ENCODE results near the gene PTPRN2.
"Not testable (repeated sequence)": the region's sequence is repeated elsewhere in the genome, so short reads cannot be mapped to it uniquely, and the experiment has no call there.

The PTPRN2 gene

DNA sequence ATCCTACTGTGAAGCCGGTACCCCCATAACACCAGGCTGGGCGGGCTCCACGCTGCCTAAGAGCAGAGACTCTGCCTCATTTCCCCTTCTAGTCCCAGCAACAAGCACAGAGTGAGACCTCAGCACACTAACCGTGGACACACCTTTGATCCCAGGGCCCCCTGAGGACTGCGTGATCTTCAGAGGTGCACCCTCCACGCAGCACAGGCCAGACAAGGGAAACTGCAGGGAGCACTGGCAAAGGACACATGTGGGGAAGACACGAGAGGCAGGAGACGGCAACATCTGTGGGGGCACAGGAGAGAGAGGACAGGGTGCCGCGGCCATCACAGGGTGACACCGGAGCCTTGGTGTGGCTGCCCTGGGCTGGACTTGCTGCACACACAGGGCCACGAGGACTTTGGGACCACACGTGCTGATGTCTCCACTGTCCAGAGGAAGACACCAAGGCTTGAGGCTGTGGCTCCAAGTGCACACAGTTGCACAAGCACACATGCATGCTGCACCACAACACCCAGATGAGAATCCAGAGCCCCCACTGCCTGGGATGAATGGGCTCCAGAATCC lies 128.8 kb downstream of the PTPRN2 start:
- DNase-seq = no peak

DNA sequence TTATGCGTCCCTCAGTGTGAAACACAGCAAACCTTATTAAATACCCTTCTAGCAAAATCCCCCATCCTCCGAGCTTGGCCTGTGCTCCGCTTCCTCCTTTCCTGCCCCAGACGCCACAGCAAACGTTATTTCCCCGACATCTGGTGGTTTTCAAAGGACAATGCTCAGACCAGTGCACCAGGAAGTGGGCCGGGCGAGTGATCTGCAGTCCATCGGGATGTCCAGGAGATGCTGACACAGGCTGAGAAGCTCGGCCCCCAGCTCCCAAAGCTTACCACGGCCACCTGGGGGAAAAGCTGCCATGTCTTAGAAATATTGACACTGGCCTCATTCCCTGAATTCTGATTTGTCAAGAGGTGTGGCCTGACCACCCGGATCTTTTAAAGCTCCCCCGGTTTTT lies 129.5 kb downstream of the PTPRN2 start:
- no peak for DNase-seq

DNA sequence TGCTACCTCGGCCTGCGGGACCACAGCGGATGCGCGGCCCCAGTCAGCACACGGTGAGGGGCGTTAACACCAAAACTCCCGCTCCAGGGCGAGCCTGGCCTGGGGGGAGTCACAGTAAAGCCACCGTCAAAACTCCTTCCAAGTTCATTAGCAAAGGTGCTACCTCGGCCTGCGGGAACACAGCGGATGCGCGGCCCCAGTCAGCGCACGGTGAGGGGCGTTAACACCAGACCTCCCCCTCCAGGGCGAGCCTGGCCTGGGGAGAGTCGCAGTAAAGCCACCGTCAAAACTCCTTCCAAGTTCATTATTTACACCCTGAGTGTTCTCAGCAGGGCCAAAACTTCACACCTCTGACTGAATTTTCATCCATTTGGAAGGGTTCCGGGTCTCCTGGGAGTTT lies 130.0 kb downstream of the PTPRN2 start:
- DNase-seq = not testable (repeated sequence)

DNA sequence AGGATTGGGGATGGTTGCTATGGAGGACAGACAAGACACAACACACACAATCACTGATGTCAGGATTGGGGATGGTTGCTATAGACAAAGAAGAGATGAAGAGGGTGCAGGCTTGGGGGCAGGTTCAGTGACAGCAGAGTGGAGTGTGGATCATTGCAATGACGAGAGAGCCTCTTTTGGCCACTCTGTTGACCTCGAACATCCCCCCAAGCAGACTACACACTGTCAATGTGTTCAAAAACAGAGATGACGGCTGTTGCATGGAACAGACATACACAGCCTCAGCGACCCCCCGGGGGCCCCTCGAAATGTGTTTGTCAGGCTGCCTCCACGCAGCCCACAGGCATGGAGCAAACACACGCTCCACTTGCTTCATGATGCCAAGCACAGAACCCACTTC lies 133.0 kb downstream of the PTPRN2 start:
- no peak for DNase-seq

DNA sequence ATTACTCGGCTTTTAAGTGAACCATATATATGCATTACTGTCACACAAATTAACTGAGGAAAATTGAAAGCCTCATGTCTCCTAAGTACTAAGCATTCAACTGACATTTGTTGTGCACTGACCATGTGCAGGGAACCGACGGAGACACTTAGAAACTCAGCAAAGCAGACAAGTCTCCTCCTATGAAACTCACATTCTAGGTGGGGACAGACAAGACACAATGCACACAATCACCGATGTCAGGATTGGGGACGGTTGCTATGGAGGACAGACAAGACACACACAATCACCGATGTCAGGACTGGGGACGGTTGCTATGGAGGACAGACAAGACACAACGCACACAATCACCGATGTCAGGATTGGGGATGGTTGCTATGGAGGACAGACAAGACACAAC lies 134.0 kb downstream of the PTPRN2 start:
- no peak for DNase-seq

DNA sequence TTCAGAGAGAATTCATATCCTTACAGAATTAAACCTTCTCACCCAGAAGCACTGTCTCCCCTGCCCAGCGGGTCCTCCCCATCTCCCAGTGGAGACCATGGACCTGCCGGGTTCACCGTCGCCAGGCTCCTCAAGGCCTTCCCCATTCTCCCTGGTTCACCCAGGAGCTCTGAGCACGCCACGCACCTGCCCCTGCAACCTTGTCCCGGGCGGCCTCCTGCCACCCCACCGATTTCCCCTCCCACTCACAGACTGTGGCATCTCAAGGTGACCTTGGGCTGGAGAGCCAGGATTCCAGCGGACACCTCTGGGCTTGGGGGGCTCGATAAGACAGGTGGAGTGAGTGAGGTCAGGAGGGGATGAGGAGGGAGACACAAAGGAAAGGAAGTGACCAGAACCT lies 135.3 kb downstream of the PTPRN2 start:
- no peak for DNase-seq

DNA sequence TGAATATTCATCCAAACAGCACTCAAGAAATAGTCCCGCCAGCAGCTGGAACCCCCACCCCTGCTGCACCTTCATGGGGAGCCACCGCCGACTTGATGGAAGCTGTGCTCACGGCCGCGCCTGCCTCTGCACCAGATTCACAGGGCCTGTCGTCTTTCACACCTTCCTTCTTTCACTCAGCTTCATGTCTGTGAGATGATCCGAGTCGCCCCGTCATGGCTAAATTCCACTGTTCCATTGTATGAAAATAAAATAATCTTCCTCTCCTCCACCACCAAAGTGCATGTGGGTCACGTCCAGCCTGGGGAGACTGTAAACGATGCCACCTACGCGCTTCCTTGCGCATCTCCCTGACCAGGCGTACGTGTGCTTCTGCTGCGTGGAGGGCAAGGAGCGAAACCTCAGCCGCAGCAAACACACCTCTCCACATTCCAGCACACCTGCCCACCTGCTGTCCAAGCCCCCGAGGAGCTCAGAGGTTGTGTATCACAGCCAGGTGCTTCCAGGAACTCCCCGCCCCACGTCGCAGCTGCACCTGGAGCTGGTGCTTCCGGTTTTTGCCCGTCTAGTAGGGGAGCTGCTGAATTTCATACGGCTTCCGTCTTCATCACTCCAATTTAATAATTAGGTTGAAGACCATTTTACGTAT lies 137.0 kb downstream of the PTPRN2 start:
- DNase-seq = no peak

DNA sequence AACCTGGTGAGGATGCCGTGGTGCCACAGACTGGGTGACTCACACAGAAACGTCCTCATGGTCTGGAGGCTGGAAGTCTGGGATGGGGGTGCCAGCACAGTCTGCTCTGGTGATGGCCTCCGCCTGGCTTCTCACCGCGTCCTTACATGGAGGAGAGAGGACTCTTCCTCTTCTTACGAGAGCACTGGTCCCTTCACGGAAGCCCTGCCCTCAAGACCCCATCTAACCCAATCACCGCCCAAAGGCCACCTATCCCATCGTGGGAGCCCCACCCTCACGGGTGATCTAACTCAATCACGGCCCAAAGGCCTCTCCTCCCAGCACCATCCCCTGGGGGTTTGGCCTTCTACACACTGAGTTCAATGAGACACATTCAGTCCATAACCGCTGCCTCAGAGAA lies 137.7 kb downstream of the PTPRN2 start:
- no peak for DNase-seq

DNA sequence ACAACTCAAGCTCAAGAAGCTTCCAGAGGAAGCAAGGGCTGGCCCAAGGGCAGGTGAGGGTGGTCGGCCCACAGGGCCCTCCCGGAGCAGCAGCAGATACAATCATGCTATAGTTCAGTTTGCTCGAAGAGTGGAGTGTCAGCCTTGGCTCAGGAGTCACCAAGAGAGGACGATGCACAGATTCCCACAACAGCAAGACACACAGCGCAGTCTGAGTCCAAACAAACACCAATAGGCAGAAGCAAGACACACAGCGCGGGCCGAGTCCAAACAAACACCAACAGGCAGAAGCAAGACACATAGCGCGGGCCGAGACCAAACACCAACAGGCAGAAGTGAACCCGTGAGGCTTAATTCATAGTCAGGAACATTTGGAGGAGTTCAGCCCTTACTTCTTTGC lies 138.4 kb downstream of the PTPRN2 start:
- DNase-seq = no peak

DNA sequence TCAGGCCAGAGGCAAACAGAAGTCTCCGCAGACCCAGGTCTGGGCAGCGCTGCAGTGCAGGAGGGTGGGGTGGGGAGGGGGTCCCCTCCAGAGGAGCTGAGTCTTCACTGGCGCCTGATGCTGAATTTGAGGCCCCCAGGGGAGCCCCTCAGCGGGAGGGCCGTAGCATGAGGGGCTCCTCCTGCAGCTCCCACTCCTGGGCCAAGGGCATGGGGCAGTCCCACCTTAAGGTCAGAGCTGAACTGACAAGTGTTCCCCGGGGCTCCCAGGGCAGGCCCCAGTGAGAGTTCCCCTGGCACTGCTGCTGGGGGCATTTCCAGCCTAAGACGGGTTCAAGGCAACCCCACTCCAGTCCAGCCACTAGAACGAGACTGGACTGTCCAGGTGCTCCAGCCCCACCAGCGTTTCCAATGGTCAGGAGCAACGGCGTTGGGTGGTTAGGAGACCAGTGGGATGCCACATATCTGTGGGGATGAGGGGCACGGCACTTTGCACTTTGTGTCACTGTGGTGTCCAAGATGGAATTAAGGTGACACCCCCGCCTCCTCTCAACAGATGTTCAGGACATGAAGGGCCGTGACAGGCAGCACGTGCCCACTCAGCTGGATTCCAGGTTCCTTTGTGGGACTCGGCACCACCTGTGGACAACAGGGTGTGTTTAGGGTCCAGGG lies 139.1 kb downstream of the PTPRN2 start:
- no peak for DNase-seq

DNA sequence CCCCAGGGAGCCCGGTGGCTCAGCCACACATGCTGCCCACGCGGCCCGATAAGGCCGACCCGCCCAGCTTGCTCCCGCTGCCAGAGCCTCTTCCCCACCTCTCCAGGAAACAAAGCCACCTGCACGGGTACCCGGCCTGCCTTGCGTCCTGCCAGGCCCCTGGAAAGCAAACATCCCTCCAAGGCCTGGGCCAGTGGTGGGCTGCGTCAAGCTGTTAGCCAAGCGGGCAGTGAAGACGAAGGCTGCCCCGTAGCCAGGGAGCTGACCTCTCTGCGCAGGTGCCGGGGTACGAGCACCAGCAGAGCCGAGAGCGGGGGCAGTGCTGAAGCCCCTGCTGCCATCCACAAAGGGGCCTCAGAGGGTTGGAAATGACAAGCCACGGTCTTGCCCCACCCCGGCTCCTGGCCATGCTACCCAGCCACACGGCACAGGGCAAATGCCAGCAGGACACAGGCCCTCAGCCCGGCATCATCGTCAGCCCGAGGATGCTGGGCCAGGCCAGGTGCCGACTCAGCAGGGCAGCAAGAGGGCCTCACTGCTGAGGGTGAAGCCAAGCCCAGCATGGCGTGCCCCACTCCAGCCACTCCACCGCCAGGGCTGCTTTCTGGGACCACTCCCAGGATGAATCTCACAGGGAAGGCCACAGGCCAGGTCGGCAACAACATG lies 140.0 kb downstream of the PTPRN2 start:
- no peak for DNase-seq

DNA sequence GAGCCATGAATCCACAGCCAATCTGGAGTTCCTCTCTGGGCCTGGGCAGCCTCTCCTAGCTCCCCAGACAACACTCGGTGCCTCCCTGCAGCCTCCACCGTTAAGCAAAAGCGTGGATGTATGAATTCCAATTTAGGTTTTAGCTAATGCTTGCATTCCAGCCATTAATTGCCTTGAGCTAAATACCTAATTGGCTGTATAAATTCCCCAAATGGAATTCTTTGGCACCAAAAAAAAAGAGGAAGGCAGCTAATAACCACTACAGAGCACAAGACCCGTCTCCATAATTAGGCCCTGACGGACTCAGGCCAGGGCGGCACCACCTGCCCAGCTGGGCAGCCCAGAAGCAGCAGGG lies 140.5 kb downstream of the PTPRN2 start:
- DNase-seq = no peak

DNA sequence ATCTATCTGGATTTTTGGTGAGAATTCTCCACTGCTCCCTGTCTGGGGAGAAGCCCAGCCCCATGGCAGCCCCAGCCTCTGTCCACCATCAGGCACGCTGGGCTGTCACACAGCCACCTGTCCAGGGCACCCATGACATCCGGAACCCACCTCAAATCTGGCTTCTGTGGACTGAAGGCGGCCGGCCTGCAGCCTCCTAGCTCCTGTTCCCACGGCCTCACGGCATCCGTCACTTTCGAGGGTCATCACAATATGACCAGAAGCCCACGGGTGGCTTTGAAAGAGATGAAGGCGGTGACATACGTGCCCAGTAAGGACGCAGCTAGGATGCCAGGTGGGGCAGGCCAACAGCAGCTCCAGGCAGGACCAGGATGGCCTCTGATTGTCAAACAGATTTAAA lies 140.9 kb downstream of the PTPRN2 start:
- DNase-seq = no peak

DNA sequence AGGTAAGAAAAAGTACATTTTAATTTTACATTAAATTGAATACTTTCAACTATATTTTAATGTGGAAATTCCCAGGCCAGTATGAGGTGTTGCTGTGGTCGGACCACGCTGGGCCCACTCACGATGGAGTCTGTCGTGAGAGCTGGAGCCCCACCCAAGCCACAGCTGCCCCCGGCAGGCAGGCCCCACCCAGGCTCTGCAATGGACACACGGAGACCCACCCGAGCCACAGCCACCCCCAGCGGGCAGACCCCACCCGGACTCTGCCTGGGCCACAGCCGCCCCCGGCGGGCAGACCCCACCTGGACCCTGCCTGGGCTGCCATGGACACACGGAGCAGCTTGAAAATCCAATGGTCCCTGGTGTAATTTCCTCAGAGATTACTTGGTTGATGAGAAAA lies 141.3 kb downstream of the PTPRN2 start:
- no peak for DNase-seq

DNA sequence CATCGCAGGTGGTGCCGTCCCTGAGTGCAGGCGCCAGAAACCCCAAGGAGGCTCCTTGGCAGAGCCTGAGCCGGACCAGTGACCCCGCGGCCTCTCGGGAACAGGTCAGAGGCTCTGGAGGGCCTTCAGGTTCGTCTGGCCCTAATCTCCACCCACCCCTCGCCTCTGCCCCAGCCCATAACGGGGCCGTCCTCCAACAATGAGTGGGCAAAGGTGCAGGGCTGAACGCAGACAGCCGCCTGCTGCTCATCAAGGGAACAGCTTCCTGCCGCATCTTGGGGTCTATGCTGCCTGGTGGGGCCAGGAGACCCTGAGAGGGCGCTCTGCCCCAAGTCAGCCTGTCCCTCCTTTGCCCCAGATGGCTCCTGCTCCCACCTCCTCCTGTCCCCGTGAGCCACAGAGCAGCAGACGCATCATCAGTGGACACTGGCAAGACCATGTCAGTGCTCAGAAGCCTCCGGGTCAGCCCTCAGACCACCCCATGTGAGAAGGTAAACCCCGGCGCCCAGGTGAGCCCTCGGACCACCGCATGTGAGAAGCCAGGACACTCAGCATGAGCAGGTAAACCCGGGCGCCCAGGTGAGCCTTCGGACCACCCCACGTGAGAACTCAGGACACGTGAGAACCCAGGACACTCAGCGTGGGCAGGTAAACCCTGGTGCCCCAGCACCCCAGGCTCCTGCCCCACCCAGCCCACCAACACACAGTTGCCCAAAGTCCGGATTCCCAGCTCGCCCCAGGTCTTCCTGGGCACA lies 142.0 kb downstream of the PTPRN2 start:
- no peak for DNase-seq

DNA sequence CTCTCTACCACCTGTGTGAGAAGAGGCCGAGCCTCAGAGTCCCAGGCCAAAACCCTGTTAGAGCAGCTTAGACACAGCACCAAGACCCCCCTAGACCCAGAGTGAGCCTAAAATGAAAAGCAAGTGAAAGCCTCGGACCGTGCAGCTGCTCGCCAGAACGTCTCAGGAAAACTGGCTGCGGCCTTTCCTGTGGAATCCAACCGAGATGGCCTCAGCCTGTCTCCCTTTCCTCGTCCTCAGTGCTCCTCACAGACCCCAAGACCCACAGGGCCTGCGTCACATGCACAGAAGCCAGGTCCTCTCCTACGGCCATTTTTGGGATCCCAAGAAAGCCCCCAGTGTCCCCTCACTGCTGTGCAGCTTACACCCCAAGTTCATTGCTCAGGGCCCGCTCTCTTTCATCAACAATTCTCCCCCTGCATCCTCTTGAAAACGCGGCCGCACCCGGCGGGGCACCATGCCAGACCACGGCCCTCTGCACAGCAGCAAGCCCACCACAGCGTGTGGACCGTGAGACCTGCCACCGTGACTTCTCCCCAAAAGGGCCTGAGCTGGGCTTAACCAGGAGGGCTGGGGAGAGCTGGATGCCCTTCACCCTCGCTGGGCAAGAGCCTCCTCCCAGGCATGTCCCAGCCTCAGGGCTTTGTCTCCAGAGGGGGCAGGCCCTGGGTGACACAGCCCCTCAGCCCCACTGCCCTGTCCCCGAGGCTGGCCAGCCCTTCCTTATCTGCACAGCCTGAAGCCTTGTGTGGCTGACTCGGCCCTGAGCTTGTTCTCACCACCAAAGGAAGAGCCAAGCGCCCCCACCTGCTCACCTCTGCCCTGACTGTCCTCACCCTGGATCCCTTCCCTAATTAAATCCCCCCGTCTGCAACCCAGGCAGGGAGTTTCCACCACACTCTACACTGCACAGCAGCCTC lies 142.9 kb downstream of the PTPRN2 start:
- no peak for DNase-seq

DNA sequence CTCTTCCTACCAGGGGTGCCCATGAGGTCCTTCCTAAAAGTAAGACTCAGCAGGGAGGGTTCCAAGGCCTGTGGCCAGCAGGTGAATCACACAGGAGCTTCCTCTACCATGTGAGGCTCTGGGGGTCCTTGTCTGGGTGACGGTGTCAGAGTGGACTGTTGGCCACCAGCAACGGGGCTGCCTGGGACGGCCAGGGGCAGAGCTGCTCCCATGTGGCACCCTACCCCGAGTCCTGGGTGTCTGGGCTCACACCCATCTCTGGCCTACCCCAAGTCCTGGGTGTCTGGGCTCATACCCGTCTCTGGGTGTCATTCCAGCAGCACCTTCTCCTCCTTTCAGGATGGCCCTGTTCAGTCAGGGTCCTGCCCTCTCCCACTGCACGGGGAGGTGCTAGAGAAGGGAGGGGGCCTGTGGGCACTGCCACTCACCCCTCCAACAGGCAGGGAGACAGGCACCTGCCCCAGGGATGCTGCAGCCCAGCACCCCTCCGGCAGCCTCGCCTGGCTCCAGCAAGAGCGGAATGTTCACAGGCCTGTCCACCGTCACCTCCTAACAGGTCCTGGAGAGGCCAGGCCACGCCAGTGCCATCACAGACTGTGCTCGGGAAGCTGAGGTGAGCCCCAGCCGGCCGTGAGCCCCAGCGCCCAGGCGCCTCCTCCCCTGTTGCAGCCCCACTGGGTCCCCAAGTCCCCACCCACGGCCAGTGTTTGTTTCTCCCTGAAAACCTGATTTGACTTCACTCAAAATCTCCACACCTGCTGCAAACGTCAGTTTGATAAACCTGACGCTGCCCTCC lies 143.7 kb downstream of the PTPRN2 start:
- no peak for DNase-seq

DNA sequence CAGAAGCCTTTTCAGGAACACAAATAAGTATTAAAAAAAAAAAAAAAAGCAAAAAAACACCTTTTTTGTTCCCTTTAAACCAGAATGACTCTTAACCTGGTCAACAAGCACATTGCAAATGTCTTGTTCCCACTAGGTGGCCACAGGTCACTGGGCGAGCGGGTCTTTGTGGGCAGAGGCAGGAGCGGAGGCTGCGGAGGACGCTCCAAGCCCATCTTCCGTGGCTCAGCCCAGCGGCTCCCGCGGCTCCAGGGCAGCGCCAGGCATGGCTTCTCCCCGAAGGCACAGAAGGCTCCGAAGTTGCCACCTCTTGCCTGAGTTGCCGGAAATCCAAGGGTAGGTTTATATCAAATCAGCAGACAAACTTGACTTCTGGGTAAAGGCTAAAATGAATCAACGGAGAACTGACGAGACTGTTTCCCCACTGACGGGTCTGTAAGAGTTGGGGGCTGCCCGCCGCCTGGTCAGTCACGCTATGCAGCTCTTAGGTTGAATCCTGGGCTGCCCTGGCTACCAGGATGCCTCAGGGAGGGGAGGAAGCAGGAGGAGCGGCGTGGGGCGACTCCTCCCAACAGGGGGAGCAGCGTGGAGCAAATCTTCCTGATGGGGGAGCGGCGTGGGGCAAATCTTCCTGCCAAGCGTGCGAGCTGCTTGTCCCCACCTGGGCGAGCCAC lies 144.5 kb downstream of the PTPRN2 start:
- no peak for DNase-seq

DNA sequence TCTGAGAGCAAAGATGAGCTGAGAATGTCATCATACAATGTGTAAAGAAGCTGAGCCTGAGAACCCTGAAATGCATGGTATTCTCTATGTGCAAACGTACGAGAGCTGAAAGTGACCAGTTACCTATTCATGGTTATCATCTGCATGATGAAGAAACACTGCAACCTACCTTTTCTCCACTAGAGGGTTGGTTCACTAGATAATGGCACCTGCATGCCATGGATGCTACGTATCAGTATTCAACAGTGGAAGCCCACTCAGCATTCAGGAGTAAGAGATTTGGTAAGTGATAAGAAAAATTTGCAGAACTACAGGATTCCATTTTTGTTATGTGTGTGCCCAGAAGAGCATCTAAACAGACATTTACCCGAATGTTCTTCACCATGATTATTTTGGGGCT lies 145.4 kb downstream of the PTPRN2 start:
- no peak for DNase-seq

DNA sequence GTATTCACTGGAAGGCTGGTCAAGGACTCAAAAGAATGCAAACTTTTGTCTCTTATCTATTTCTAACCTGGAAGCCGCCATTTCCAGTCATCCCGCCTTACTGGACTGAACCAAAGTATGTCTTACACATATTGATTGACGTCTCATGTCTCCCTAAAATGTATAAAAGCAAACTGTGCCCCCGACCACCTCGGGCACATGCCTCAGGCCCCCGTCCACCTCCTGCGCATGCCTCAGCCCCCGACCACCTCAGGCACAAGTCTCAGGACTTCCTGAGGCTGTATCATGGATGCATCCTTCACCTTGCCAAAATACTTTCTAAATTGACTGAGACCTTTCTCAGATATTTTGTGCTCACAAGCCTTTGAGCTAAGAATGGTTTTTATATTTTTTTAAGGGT lies 148.6 kb downstream of the PTPRN2 start:
- no peak for DNase-seq
